Keratinocyte (primary cell): ENCODE results near the gene GNAI1. TPM values are rescaled to one million over a fixed set of nuclear protein-coding genes. Genes with fewer than 3 reads are reported as not detected.

Experiments
- DNase-seq: peaks from one replicate; pipeline ENCODE4 v3.0.0-alpha.2; 2011; ENCODE audit warnings: low read depth, missing footprints, low spot score
- FAIRE-seq: peaks from 2 replicates; lab custom pipeline; 2011; peaks lifted over from hg19 to GRCh38; lab: Jason Lieb, UNC
- H2AFZ ChIP-seq: 2 replicates; pipeline ENCODE4 v1.6.0; 2012; ENCODE audit warnings: low read length, control low read depth, inconsistent platforms; ENCODE audit not compliant: control insufficient read depth
- H3K27ac ChIP-seq: 2 replicates; pipeline ENCODE4 v1.5.1; 2011; ENCODE audit warnings: low read length; ENCODE audit not compliant: control insufficient read depth, insufficient read depth
- H3K27me3 ChIP-seq: 3 replicates; pipeline ENCODE4 v1.6.0; 2011; ENCODE audit warnings: low read length; ENCODE audit not compliant: control insufficient read depth, insufficient read depth; ENCODE audit errors: extremely low read depth
- H3K36me3 ChIP-seq, 2 experiments: 2 replicates in 1 of 2; 3 replicates in 1 of 2; pipeline ENCODE4 v1.5.1; 2011; ENCODE audit warnings: low read length in 2 of 2, mild to moderate bottlenecking in 1 of 2; ENCODE audit not compliant: control insufficient read depth in 2 of 2, insufficient read depth in 2 of 2; ENCODE audit errors: extremely low read depth in 1 of 2
- H3K4me1 ChIP-seq: 3 replicates; pipeline ENCODE4 v1.5.1; 2011; ENCODE audit warnings: low read length; ENCODE audit not compliant: control insufficient read depth, insufficient read depth; ENCODE audit errors: extremely low read depth
- H3K4me2 ChIP-seq: 3 replicates; pipeline ENCODE4 v1.6.0; 2011; ENCODE audit warnings: low read depth, low read length; ENCODE audit not compliant: control insufficient read depth, insufficient read depth; ENCODE audit errors: extremely low read depth
- H3K4me3 ChIP-seq, 3 experiments: fragments of 200-600 bp in 1 of 3; sonication (generic) in 1 of 3; 2 replicates in 2 of 3; 3 replicates in 1 of 3; pipeline ENCODE4 v1.5.1; 2011 to 2016; ENCODE audit warnings: low read length in 3 of 3, mild to moderate bottlenecking in 3 of 3, control low read depth in 2 of 3, inconsistent platforms in 1 of 3, low read depth in 1 of 3, mixed read lengths in 1 of 3, mixed run types in 1 of 3, moderate library complexity in 1 of 3; ENCODE audit not compliant: control insufficient read depth in 2 of 3, insufficient read depth in 2 of 3; ENCODE audit errors: extremely low read depth in 1 of 3
- H3K79me2 ChIP-seq: 2 replicates; pipeline ENCODE4 v1.6.0; 2012; ENCODE audit warnings: low read length; ENCODE audit not compliant: control insufficient read depth, insufficient read depth
- H3K9ac ChIP-seq: 3 replicates; pipeline ENCODE4 v1.6.0; 2011; ENCODE audit warnings: low read length; ENCODE audit not compliant: control insufficient read depth, insufficient read depth; ENCODE audit errors: extremely low read depth
- H3K9me1 ChIP-seq: 3 replicates; pipeline ENCODE4 v1.6.0; 2011; ENCODE audit warnings: low read length; ENCODE audit not compliant: control insufficient read depth, insufficient read depth; ENCODE audit errors: extremely low read depth
- H3K9me3 ChIP-seq: 2 replicates; pipeline ENCODE4 v1.5.1; 2012; ENCODE audit warnings: low read depth, low read length; ENCODE audit not compliant: control insufficient read depth
- H4K20me1 ChIP-seq: 3 replicates; pipeline ENCODE4 v1.6.0; 2011; ENCODE audit warnings: low read length; ENCODE audit not compliant: control insufficient read depth, insufficient read depth; ENCODE audit errors: extremely low read depth
- EZH2 ChIP-seq: IDR thresholded peaks from one replicate; pipeline ENCODE4 v1.6.1; 2012; ENCODE audit warnings: inconsistent platforms, mild to moderate bottlenecking, low read length, moderate library complexity
- dilution Hi-C: fragments of 300-500 bp; cut with MboI; formaldehyde crosslinking; loops from one replicate; pipeline ENCODE4 v1.7.0; 2020; ENCODE audit warnings: low sequenced_read_pairs; ENCODE audit not compliant: extremely low pct_ligation_motif_present
- polyA plus RNA-seq, 5 experiments: library from polyadenylated mRNA; depleted of rRNA in 3 of 5; stranded (reverse) in 3 of 5; stranded (forward) in 1 of 5; unstranded in 1 of 5; fragments of >200 nt; gene quantifications; 1 replicate in 1 of 5; 2 replicates in 3 of 5; 3 replicates in 1 of 5; pipeline versions ENCODE4 v1.2.1 to v1.2.3, GENCODE V29; 2011 to 2012; ENCODE audit warnings: missing spikeins in 2 of 5, low read depth in 1 of 5, low replicate concordance in 1 of 5
- TF ChIP-seq, protein P1 (sequence below), 3 experiments: IDR thresholded peaks in 1 of 3; conservative IDR thresholded peaks in 1 of 3; optimal IDR thresholded peaks in 1 of 3; 2 replicates in 2 of 3; 3 replicates in 1 of 3; pipeline versions ENCODE3 to v1.5.1; 2011; ENCODE audit warnings: low read length in 3 of 3, mild to moderate bottlenecking in 3 of 3, moderate library complexity in 2 of 3, control low read depth in 1 of 3, inconsistent platforms in 1 of 3; ENCODE audit not compliant: insufficient read depth in 2 of 3; ENCODE audit errors: extremely low read depth in 1 of 3

The GNAI1 gene
- polyA plus RNA-seq, 1 donor (not counting 4 experiments of a cell fraction or from before 2014, with no cell fraction given), result 84.1 TPM

DNA sequence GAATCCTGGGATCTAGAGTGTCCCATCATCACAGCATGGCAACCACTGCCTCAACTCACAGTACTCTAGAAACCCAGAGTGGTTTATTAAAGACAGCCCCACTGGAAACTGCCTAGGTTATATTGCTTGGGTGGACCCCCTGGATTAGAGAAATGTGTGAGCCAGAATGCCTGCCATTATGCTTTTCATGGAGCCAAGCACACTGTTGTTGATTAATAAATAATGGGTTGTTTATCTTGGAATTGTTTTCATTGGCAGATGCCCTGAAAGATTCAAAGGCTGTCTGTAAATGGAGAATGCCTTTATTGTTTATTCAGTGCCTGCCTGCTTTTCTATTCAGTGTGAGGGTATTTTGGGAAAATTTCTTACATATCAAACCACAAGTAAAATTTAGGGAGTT, 52.1 kb downstream of the GNAI1 start:
- H3K9me3 ChIP-seq, result no peaks in the 10 kb centered on the region
- H4K20me1 ChIP-seq, result peaks cover 9% of the 10 kb centered on the region
- H3K4me3 ChIP-seq, result no peak overlapping the region
- FAIRE-seq, result no peak
- no peak overlapping the region for H3K4me2 ChIP-seq
- H3K9ac ChIP-seq, result no peak overlapping the region
- DNase-seq, result no peak
- dilution Hi-C loops, result no loop called here
- no peaks in the 10 kb centered on the region for H3K9me1 ChIP-seq
- TF ChIP-seq EZH2, result no peak
- TF ChIP-seq, protein P1, sequence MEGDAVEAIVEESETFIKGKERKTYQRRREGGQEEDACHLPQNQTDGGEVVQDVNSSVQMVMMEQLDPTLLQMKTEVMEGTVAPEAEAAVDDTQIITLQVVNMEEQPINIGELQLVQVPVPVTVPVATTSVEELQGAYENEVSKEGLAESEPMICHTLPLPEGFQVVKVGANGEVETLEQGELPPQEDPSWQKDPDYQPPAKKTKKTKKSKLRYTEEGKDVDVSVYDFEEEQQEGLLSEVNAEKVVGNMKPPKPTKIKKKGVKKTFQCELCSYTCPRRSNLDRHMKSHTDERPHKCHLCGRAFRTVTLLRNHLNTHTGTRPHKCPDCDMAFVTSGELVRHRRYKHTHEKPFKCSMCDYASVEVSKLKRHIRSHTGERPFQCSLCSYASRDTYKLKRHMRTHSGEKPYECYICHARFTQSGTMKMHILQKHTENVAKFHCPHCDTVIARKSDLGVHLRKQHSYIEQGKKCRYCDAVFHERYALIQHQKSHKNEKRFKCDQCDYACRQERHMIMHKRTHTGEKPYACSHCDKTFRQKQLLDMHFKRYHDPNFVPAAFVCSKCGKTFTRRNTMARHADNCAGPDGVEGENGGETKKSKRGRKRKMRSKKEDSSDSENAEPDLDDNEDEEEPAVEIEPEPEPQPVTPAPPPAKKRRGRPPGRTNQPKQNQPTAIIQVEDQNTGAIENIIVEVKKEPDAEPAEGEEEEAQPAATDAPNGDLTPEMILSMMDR (optimal IDR thresholded peaks at IDR 0.05 in 1 of 3, IDR thresholded peaks at IDR 0.05 in 1 of 3, conservative IDR thresholded peaks at IDR 0.05 in 1 of 3; ENCODE audit: extremely low read depth in 1 of 3, insufficient read depth in 2 of 3, low read length in 3 of 3), result no peak
- H3K27me3 ChIP-seq, result no peaks in the 10 kb centered on the region
- H3K79me2 ChIP-seq, result peaks cover 69% of the 10 kb centered on the region
- H3K27ac ChIP-seq, result no peak overlapping the region
- peaks cover 0 to 2% of the 10 kb centered on the region in 2 experiments for H3K36me3 ChIP-seq
- H2AFZ ChIP-seq, result no peak overlapping the region
- H3K4me1 ChIP-seq, result peaks cover 4% of the 10 kb centered on the region

DNA sequence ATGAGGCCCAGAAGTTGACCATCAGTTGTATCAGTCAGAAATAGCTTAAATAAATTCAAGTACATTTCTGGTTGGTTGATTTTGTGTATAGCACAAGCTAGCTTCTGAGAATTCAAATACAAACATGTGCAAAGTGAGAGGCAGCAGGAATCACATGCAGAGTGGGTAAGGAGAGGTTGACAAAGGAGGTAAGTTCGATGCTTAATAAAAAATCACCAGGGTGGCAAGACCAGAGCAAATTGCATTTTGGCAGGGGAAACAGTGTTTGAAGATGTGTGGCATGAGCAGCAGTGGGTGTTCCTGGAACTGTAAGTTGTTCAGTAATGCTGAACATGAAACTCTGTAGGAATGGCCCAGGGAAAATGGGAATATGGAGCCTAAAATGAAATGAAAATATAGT, 52.6 kb downstream of the GNAI1 start:
- Histone ChIP-seq H4K20me1 (peaks cover 9% of the 10 kb centered on the region), H3K9ac (no peak overlapping the region), H3K27me3 (no peaks in the 10 kb centered on the region), H3K4me2 (no peak overlapping the region), H2AFZ (no peak overlapping the region), H3K4me3 (no peak overlapping the region), H3K27ac (no peak overlapping the region), H3K79me2 (peaks cover 64% of the 10 kb centered on the region), H3K4me1 (peaks cover 4% of the 10 kb centered on the region), H3K9me3 (no peaks in the 10 kb centered on the region), H3K9me1 (no peaks in the 10 kb centered on the region), H3K36me3 (peaks cover under 1 to 2% of the 10 kb centered on the region in 2 experiments)
- TF ChIP-seq, protein P1 (optimal IDR thresholded peaks at IDR 0.05 in 1 of 3, IDR thresholded peaks at IDR 0.05 in 1 of 3, conservative IDR thresholded peaks at IDR 0.05 in 1 of 3; ENCODE audit: extremely low read depth in 1 of 3, insufficient read depth in 2 of 3, low read length in 3 of 3), result no peak
- no peak for TF ChIP-seq EZH2
- DNase-seq (no peak), FAIRE-seq (peak; percentile 39)
- dilution Hi-C loops, result no loop called here
